ENCODE results near the gene WDR12. TPM values are rescaled to one million over a fixed set of nuclear protein-coding genes. Genes with fewer than 3 reads are reported as not detected.

The WDR12 gene
- total and polyA plus RNA-seq, 9 of the 15 experiments (the other 6 are each of a cell fraction or from before 2014, with no cell fraction given): 109 to 554 (median 174) TPM

DNA sequence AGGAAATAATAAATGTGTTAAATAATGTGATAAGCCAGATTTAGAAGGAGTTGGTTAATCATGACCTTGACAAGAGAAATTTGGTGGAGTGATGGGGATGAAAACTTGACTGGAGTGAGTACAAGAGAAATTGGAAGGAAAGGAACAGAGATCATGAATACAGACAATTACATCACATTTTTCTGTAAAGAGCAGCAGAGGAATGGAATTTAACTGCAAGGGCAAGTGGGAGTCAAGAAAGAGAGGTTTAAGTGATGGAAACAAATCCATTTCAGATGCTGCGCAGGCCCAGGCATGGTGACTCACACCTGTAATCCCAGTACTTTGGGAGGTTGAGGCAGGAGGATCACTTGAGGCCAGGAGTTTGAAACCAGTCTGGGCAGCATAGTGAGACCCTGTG, 86.6 kb downstream of the WDR12 start (continued):
- TF ChIP-seq MBD2 (IDR thresholded peaks at IDR 0.05; ENCODE audit: borderline replicate concordance, low read depth) (no peak), ZFP36 (IDR thresholded peaks at IDR 0.05; ENCODE audit: low read depth, low read length, partially characterized antibody) (no peak), BMI1 (IDR thresholded peaks at IDR 0.05; ENCODE audit: low read length) (no peak), ZNF583 (CRISPR knock-in tag; IDR thresholded peaks at IDR 0.05) (no peak), ZNF174 (CRISPR knock-in tag; IDR thresholded peaks at IDR 0.05) (no peak), PTBP1 (IDR thresholded peaks at IDR 0.05; ENCODE audit: low read depth, low read length) (no peak), CBX2 (IDR thresholded peaks at IDR 0.05; ENCODE audit: insufficient read depth, low read length, poor library complexity, severe bottlenecking) (no peak)
- TF ChIP-seq, protein P1, sequence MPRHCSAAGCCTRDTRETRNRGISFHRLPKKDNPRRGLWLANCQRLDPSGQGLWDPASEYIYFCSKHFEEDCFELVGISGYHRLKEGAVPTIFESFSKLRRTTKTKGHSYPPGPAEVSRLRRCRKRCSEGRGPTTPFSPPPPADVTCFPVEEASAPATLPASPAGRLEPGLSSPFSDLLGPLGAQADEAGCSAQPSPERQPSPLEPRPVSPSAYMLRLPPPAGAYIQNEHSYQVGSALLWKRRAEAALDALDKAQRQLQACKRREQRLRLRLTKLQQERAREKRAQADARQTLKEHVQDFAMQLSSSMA (CRISPR knock-in tag; IDR thresholded peaks at IDR 0.05): no peak
- TF ChIP-seq, protein P2, sequence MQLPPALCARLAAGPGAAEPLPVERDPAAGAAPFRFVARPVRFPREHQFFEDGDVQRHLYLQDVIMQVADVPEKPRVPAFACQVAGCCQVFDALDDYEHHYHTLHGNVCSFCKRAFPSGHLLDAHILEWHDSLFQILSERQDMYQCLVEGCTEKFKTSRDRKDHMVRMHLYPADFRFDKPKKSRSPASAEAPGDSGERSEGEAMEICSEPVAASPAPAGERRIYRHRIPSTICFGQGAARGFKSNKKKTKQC (CRISPR knock-in tag; IDR thresholded peaks at IDR 0.05): no peak

Other genes with a start within 250 kb of the WDR12 start
- gene ICA1L, start 39.9 kb downstream of the WDR12 start, total RNA-seq (2014; rRNA removed): 1.1 and 1.7 TPM in 2 replicates
- gene ICA1L, start 39.9 kb downstream of the WDR12 start, total RNA-seq (2014; rRNA removed; fragmentation: Illumina TruSeq; extraction: Trizol): 1.3 and 1.8 TPM in 2 replicates
- gene ICA1L, start 39.9 kb downstream of the WDR12 start, total RNA-seq (2015; rRNA removed; fragmentation: Illumina TruSeq; extraction: Trizol): 1.1 and 2.0 TPM in 2 replicates
- 0.74 and 1.4 TPM in 2 replicates for gene ICA1L, start 39.9 kb downstream of the WDR12 start, total RNA-seq (2021)
- 1.2 and 1.6 TPM in 2 replicates for gene ICA1L, start 39.9 kb downstream of the WDR12 start, polyA plus RNA-seq (2011; rRNA removed)
- gene ICA1L, start 39.9 kb downstream of the WDR12 start, polyA plus RNA-seq (2014; fragmentation: Illumina TruSeq; extraction: Trizol): 1.1 TPM in 2 replicates
- under 1 TPM; 0.57 to 0.62 TPM for gene ICA1L, start 39.9 kb downstream of the WDR12 start, polyA plus RNA-seq (2014; fragmentation: Nextera tagmentation; extraction: Ambion mirVana)
- 0.86 and 1.7 TPM in 2 replicates for gene ICA1L, start 39.9 kb downstream of the WDR12 start, polyA plus RNA-seq (2014; rRNA removed)
- 0.45 TPM in 2 replicates for gene CARF, start 602 bp upstream of the WDR12 start, total RNA-seq (2014; rRNA removed)
- 2.0 and 2.3 TPM in 2 replicates for gene CARF, start 602 bp upstream of the WDR12 start, total RNA-seq (2014; rRNA removed; fragmentation: Illumina TruSeq; extraction: Trizol)
- gene CARF, start 602 bp upstream of the WDR12 start, total RNA-seq (2015; rRNA removed; fragmentation: Illumina TruSeq; extraction: Trizol): 1.8 TPM in 2 replicates
- gene CARF, start 602 bp upstream of the WDR12 start, total RNA-seq (2021): 0.95 and 1.2 TPM in 2 replicates
- gene CARF, start 602 bp upstream of the WDR12 start, polyA plus RNA-seq (2011; rRNA removed): 4.2 and 4.6 TPM in 2 replicates
- 1.3 and 1.6 TPM in 2 replicates for gene CARF, start 602 bp upstream of the WDR12 start, polyA plus RNA-seq (2014; fragmentation: Illumina TruSeq; extraction: Trizol)
- under 1 TPM; 0.31 to 0.80 TPM for gene CARF, start 602 bp upstream of the WDR12 start, polyA plus RNA-seq (2014; fragmentation: Nextera tagmentation; extraction: Ambion mirVana)
- gene CARF, start 602 bp upstream of the WDR12 start, polyA plus RNA-seq (2014; rRNA removed): 1.2 and 1.6 TPM in 2 replicates
- gene NBEAL1, start 103.2 kb upstream of the WDR12 start, total RNA-seq (2014; rRNA removed): 3.6 and 7.0 TPM in 2 replicates
- 9.7 and 9.9 TPM in 2 replicates for gene NBEAL1, start 103.2 kb upstream of the WDR12 start, total RNA-seq (2014; rRNA removed; fragmentation: Illumina TruSeq; extraction: Trizol)
- 7.3 and 8.3 TPM in 2 replicates for gene NBEAL1, start 103.2 kb upstream of the WDR12 start, total RNA-seq (2015; rRNA removed; fragmentation: Illumina TruSeq; extraction: Trizol)
- 8.4 and 10.1 TPM in 2 replicates for gene NBEAL1, start 103.2 kb upstream of the WDR12 start, total RNA-seq (2021)
- gene NBEAL1, start 103.2 kb upstream of the WDR12 start, polyA plus RNA-seq (2011; rRNA removed): 7.7 and 8.9 TPM in 2 replicates
- 12.3 and 13.5 TPM in 2 replicates for gene NBEAL1, start 103.2 kb upstream of the WDR12 start, polyA plus RNA-seq (2014; fragmentation: Illumina TruSeq; extraction: Trizol)
- 1 to 10 TPM; 2.1 to 4.3 TPM for gene NBEAL1, start 103.2 kb upstream of the WDR12 start, polyA plus RNA-seq (2014; fragmentation: Nextera tagmentation; extraction: Ambion mirVana)
- gene NBEAL1, start 103.2 kb upstream of the WDR12 start, polyA plus RNA-seq (2014; rRNA removed): 2.6 and 3.2 TPM in 2 replicates

Data from K562 (cell line).